Measurements from ENCODE around the gene METTL1. TPM values are rescaled to one million over a fixed set of nuclear protein-coding genes. Genes with fewer than 3 reads are reported as not detected.

Gene METTL1
- total RNA-seq, 4 donors from 2014 or later: 4.8 to 11.0 (median 7.8) TPM

DNA sequence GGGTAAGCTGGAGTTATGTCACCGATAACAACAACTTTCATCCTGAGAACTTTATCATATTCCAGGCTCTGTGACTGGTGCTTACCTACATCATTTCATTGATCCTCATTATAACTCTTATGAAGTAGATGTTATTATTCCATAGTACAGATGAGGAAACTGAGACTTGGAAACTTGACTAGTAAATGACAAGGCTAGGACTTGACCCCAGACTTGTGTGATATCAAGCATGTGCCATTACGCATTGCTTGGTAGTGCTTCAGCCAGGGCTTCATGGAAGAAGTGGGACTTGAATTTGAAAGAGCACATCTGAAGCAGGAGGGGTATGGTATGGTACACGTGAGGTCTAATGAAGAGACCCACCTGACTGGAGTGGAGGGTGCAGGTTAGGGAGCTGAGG lies 34.8 kb upstream of the METTL1 start:
- Histone ChIP-seq H3K4me3 (no peak overlapping the region), H3K4me1 (peaks cover 0 to 15% (median 3%) of the 10 kb centered on the region in 3 donors), H3K9me3 (no peaks in the 10 kb centered on the region), H3K27ac (no peak overlapping the region), H3K27me3 (no peaks in the 10 kb centered on the region), H3K36me3 (peaks cover 0 to 94% of the 10 kb centered on the region in 2 donors)
- TF ChIP-seq EP300 (IDR thresholded peaks at IDR 0.05) (no peak), POLR2AphosphoS5 (IDR thresholded peaks at IDR 0.05) (no peak), POLR2A (IDR thresholded peaks at IDR 0.05) (no peak)
- TF ChIP-seq, protein P1, sequence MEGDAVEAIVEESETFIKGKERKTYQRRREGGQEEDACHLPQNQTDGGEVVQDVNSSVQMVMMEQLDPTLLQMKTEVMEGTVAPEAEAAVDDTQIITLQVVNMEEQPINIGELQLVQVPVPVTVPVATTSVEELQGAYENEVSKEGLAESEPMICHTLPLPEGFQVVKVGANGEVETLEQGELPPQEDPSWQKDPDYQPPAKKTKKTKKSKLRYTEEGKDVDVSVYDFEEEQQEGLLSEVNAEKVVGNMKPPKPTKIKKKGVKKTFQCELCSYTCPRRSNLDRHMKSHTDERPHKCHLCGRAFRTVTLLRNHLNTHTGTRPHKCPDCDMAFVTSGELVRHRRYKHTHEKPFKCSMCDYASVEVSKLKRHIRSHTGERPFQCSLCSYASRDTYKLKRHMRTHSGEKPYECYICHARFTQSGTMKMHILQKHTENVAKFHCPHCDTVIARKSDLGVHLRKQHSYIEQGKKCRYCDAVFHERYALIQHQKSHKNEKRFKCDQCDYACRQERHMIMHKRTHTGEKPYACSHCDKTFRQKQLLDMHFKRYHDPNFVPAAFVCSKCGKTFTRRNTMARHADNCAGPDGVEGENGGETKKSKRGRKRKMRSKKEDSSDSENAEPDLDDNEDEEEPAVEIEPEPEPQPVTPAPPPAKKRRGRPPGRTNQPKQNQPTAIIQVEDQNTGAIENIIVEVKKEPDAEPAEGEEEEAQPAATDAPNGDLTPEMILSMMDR (IDR thresholded peaks at IDR 0.05): no peak
- WGBS, 2 donors (ENCODE audit: low coverage in 1 of 2): 92 to 93% methylated on average over 3 of the region's 3 CpGs
- ATAC-seq: no peak

DNA sequence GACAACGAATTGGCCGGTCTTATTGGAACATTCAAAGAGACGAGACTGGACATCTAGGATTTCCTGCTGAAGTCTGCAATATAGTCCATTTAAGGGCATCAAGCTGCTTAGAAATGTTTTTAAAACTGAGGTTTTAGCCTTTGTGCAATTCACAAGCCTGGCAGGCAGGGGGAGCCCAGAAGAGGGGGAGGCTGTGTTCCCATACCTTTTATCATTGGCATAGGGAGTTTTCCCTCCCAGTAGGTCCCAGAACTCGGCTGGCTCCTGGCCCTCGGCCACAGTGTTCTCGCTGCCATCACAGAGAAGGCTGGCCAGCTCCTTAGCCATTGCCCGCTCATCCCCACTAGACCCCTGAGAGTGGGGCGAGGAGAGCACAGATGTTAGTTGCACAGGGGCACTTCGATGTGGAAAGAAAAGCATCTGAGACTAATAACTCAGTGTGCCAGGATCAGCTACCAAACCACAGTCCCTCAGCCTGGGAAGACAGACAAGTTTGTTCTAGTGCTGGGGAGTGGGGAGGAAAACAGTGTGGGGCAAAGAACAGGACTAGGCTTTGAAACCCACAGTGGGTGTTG lies 31.5 kb upstream of the METTL1 start:
- no peaks in the 10 kb centered on the region for H3K9me3 ChIP-seq
- H3K27ac ChIP-seq: peak overlapping the region in 2 of 4 donors; percentile 25 to 46
- 25 to 48% methylated on average over 3 to 9 of the region's 9 CpGs for WGBS, 2 donors (ENCODE audit: low coverage in 1 of 2)
- H3K27me3 ChIP-seq: no peaks in the 10 kb centered on the region
- H3K4me3 ChIP-seq: no peak overlapping the region
- peaks cover 0 to 94% of the 10 kb centered on the region in 2 donors for H3K36me3 ChIP-seq
- peak; percentile 21 for TF ChIP-seq POLR2AphosphoS5 (IDR thresholded peaks at IDR 0.05)
- TF ChIP-seq, protein P1 (IDR thresholded peaks at IDR 0.05): peak; percentile 70 to 87 (median 79)
- no peak for TF ChIP-seq POLR2A (IDR thresholded peaks at IDR 0.05)
- no peak for TF ChIP-seq EP300 (IDR thresholded peaks at IDR 0.05)
- ATAC-seq: peak; percentile 71
- H3K4me1 ChIP-seq: peaks cover 0 to 10% (median 0%) of the 10 kb centered on the region in 3 donors

DNA sequence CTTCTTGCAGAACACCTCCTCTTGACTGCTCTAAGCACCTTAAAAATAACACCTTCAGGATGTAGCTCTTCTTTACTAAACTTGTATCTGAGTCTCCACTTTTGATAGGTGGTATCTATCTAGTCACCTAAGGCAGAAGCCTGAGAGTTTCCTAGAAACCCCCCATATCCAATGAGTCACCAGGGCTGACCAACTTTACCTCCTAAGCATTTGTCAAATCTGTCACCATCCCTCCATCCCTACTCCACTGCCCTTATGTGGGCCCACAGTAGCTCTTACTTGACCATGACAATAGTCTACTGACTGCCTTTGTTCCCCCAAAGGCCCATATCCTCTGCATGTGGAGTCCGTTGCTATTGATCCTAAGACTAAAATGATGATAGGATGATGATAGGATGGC lies 30.7 kb upstream of the METTL1 start:
- Histone ChIP-seq H3K36me3 (peaks cover 0 to 94% of the 10 kb centered on the region in 2 donors), H3K9me3 (no peaks in the 10 kb centered on the region), H3K27me3 (no peaks in the 10 kb centered on the region), H3K27ac (no peak overlapping the region), H3K4me1 (peaks cover 0 to 10% (median 0%) of the 10 kb centered on the region in 3 donors), H3K4me3 (no peak overlapping the region)
- ATAC-seq: no peak
- TF ChIP-seq POLR2AphosphoS5 (IDR thresholded peaks at IDR 0.05): no peak
- TF ChIP-seq, protein P1 (IDR thresholded peaks at IDR 0.05): no peak
- TF ChIP-seq EP300 (IDR thresholded peaks at IDR 0.05): no peak
- no peak for TF ChIP-seq POLR2A (IDR thresholded peaks at IDR 0.05)
- 100% methylated on average over 1 of the region's 1 CpG for WGBS, 2 donors (ENCODE audit: low coverage in 1 of 2)

DNA sequence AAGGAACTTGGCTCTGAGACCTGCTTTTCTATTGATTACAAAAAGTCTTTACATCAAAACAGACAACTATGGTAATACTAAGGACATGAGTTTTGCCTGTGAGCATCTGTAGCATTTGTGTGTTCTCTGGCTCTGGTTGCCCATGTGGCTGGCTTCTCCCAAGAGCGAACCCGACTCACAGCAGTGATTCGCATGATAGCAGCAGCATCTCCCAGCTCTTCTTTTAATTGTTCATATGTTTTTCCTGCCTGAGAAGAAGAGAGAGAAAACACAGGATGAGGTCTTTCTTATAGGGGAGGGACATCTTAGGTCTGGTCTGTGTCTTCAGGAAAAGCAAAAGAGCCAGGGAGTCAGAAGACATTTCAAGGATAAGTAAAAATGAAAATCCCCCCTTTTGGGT lies 29.1 kb upstream of the METTL1 start:
- Histone ChIP-seq H3K9me3 (no peaks in the 10 kb centered on the region), H3K27me3 (no peaks in the 10 kb centered on the region), H3K4me3 (no peak overlapping the region), H3K36me3 (peaks cover 6 to 94% of the 10 kb centered on the region in 2 donors), H3K27ac (no peak overlapping the region), H3K4me1 (peaks cover 0 to 10% (median 0%) of the 10 kb centered on the region in 3 donors)
- no peak for TF ChIP-seq EP300 (IDR thresholded peaks at IDR 0.05)
- TF ChIP-seq POLR2AphosphoS5 (IDR thresholded peaks at IDR 0.05): no peak
- no peak for TF ChIP-seq POLR2A (IDR thresholded peaks at IDR 0.05)
- TF ChIP-seq, protein P1 (IDR thresholded peaks at IDR 0.05): no peak
- WGBS, 2 donors (ENCODE audit: low coverage in 1 of 2): 89 to 90% methylated on average over 3 of the region's 3 CpGs
- no peak for ATAC-seq

DNA sequence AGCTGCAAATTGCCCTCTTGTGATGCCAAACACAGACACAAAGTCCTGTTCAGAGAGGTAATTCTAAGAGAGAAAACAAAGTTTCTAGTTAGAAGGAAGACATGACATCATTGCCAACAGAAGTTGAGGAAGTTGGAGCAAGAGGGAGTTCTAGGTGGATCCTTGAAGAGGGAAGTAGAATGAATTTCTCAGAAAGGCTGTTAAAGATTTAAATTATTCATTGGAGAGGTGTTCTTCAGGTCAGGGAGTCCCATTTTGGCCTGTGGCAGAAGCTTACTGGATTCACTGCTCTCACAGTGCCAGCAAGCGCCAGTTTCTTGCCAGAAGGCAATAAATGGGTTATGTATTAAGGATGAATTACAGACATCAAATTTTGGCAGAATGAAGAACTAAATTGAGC lies 26.0 kb upstream of the METTL1 start:
- no peak for ATAC-seq
- Histone ChIP-seq H3K36me3 (peaks cover 6 to 100% of the 10 kb centered on the region in 2 donors), H3K27me3 (no peaks in the 10 kb centered on the region), H3K4me1 (no peaks in the 10 kb centered on the region), H3K9me3 (no peaks in the 10 kb centered on the region), H3K4me3 (no peak overlapping the region), H3K27ac (no peak overlapping the region)
- WGBS, 2 donors (ENCODE audit: low coverage in 1 of 2): 85 to 88% methylated on average over 1 of the region's 1 CpG
- no peak for TF ChIP-seq POLR2AphosphoS5 (IDR thresholded peaks at IDR 0.05)
- TF ChIP-seq, protein P1 (IDR thresholded peaks at IDR 0.05): no peak
